Smooth muscle cell of the coronary artery (primary cell): ENCODE measurements around the gene ENPP4. TPM values are rescaled to one million over a fixed set of nuclear protein-coding genes. Genes with fewer than 3 reads are reported as not detected.

ENCODE experiments used
- total RNA-seq: library from RNA; depleted of rRNA; stranded (reverse); fragments of >200 nt; gene quantifications from 2 replicates; pipeline ENCODE4 v1.2.3, GENCODE V29; 2014; ENCODE audit warnings: low replicate concordance

ENPP4 gene
- total RNA-seq: 0.75 and 2.6 TPM in 2 replicates

GRCh38 chr6:46129629-46130511, at the start of gene ENPP4:
Gene ENPP4 (plus strand): TSS chr6:46129989. CDS start chr6:46139584, 9,595 bp downstream.

GRCh38 chr6:46170357-46171289, 40.8 kb downstream of the ENPP4 start, which contains the start of gene ENPP5:
Gene ENPP5 (minus strand): TSS chr6:46170980. CDS start chr6:46168262, 2,718 bp downstream.

Other genes starting within 250 kb of the ENPP4 start
- gene CLIC5, start 114.1 kb upstream of the ENPP4 start, total RNA-seq: 0.12 TPM in 1 of 2 replicates, not detected in the other
- 0.08 and 1.5 TPM in 2 replicates for gene ENPP5, start 41.0 kb downstream of the ENPP4 start, total RNA-seq